Keratinocyte (primary cell): ENCODE data around the gene SPZ1.

ENCODE experiments used
- CTCF ChIP-seq, 3 experiments: IDR thresholded peaks in 1 of 3; conservative IDR thresholded peaks in 1 of 3; optimal IDR thresholded peaks in 1 of 3; 2 replicates in 2 of 3; 3 replicates in 1 of 3; pipeline versions ENCODE3 to v1.5.1; 2011; ENCODE audit warnings: low read length in 3 of 3, mild to moderate bottlenecking in 3 of 3, moderate library complexity in 2 of 3, control low read depth in 1 of 3, inconsistent platforms in 1 of 3; ENCODE audit not compliant: insufficient read depth in 2 of 3; ENCODE audit errors: extremely low read depth in 1 of 3
- EZH2 ChIP-seq: IDR thresholded peaks from one replicate; pipeline ENCODE4 v1.6.1; 2012; ENCODE audit warnings: inconsistent platforms, mild to moderate bottlenecking, low read length, moderate library complexity

GRCh38 chr5:80343067-80343466, 23.3 kb downstream of the SPZ1 start:
- TF ChIP-seq EZH2 (no peak), CTCF (optimal IDR thresholded peaks at IDR 0.05 in 1 of 3, IDR thresholded peaks at IDR 0.05 in 1 of 3, conservative IDR thresholded peaks at IDR 0.05 in 1 of 3; ENCODE audit: extremely low read depth in 1 of 3, insufficient read depth in 2 of 3, low read length in 3 of 3) (no peak)
